Astrocyte (in vitro differentiated cells and primary cell): ENCODE measurements around the gene PALLD. TPM values are rescaled to one million over a fixed set of nuclear protein-coding genes. Genes with fewer than 3 reads are reported as not detected.

Source experiments
- DNase-seq: peaks from one replicate; pipeline ENCODE4 v3.0.0-alpha.2; 2010; ENCODE audit warnings: low read depth
- FAIRE-seq: peaks from 2 replicates; lab custom pipeline; 2011; peaks lifted over from hg19 to GRCh38; lab: Jason Lieb, UNC
- H2AFZ ChIP-seq: 2 replicates; pipeline ENCODE4 v1.6.0; 2012; ENCODE audit warnings: low read depth, low read length, inconsistent platforms
- H3K27ac ChIP-seq: 2 replicates; pipeline ENCODE4 v1.5.1; 2011; ENCODE audit warnings: low read depth, low read length, inconsistent platforms
- H3K27me3 ChIP-seq: 2 replicates; pipeline ENCODE4 v1.6.0; 2011; ENCODE audit warnings: low read length, inconsistent platforms; ENCODE audit not compliant: insufficient read depth
- H3K36me3 ChIP-seq: 2 replicates; pipeline ENCODE4 v1.5.1; 2011; ENCODE audit warnings: low read length, inconsistent platforms; ENCODE audit not compliant: insufficient read depth
- H3K4me1 ChIP-seq: 2 replicates; pipeline ENCODE4 v1.5.1; 2011; ENCODE audit warnings: low read length, inconsistent platforms; ENCODE audit not compliant: insufficient read depth
- H3K4me2 ChIP-seq: 2 replicates; pipeline ENCODE4 v1.6.0; 2012; ENCODE audit warnings: low read length, inconsistent platforms
- H3K4me3 ChIP-seq: 2 replicates; pipeline ENCODE4 v1.5.1; 2011; ENCODE audit warnings: low read depth, mild to moderate bottlenecking, low read length, inconsistent platforms; ENCODE audit not compliant: insufficient read depth
- H3K79me2 ChIP-seq: 2 replicates; pipeline ENCODE4 v1.6.0; 2012; ENCODE audit warnings: mild to moderate bottlenecking, low read length, inconsistent platforms; ENCODE audit not compliant: insufficient read depth
- H3K9ac ChIP-seq: 2 replicates; pipeline ENCODE4 v1.6.0; 2012; ENCODE audit warnings: mild to moderate bottlenecking, low read length, inconsistent platforms
- H3K9me3 ChIP-seq: 2 replicates; pipeline ENCODE4 v1.5.1; 2012; ENCODE audit warnings: low read depth, mild to moderate bottlenecking, low read length, inconsistent platforms; ENCODE audit not compliant: insufficient read depth
- H4K20me1 ChIP-seq: 2 replicates; pipeline ENCODE4 v1.6.0; 2012; ENCODE audit warnings: low read length, inconsistent platforms; ENCODE audit not compliant: insufficient read depth
- H3K27ac Mint-ChIP-seq: one replicate; pipeline ENCODE4 v1.8.0; 2021; ENCODE audit warnings: mild to moderate bottlenecking, mixed read lengths; ENCODE audit not compliant: unreplicated experiment
- H3K27me3 Mint-ChIP-seq: one replicate; pipeline ENCODE4 v1.8.0; 2021; ENCODE audit warnings: low read depth, mixed read lengths; ENCODE audit not compliant: unreplicated experiment
- H3K36me3 Mint-ChIP-seq: one replicate; pipeline ENCODE4 v1.8.0; 2021; ENCODE audit warnings: low read depth, mixed read lengths; ENCODE audit not compliant: unreplicated experiment
- H3K4me1 Mint-ChIP-seq: one replicate; pipeline ENCODE4 v1.8.0; 2021; ENCODE audit warnings: low read depth, mixed read lengths; ENCODE audit not compliant: unreplicated experiment
- H3K4me3 Mint-ChIP-seq: one replicate; pipeline ENCODE4 v1.8.0; 2021; ENCODE audit warnings: mild to moderate bottlenecking, moderate library complexity, mixed read lengths; ENCODE audit not compliant: unreplicated experiment
- H3K9me3 Mint-ChIP-seq: one replicate; pipeline ENCODE4 v1.8.0; 2021; ENCODE audit warnings: mild to moderate bottlenecking, mixed read lengths; ENCODE audit not compliant: unreplicated experiment
- EZH2 ChIP-seq: IDR thresholded peaks from 2 replicates; pipeline ENCODE4 v1.6.1; 2012; ENCODE audit warnings: mild to moderate bottlenecking, low read length, inconsistent platforms; ENCODE audit not compliant: insufficient read depth
- total RNA-seq: library from RNA; stranded (reverse); gene quantifications from 2 replicates; pipeline ENCODE4 v1.2.1, GENCODE V29; 2021
- TF ChIP-seq, protein P1 (sequence below): IDR thresholded peaks from 2 replicates; pipeline ENCODE4 v1.5.1; 2011; ENCODE audit warnings: low read depth, mild to moderate bottlenecking, inconsistent platforms, low read length, moderate library complexity; ENCODE audit not compliant: insufficient read depth

The PALLD gene
- total RNA-seq, 1 donor from 2014 or later: 498 TPM

DNA sequence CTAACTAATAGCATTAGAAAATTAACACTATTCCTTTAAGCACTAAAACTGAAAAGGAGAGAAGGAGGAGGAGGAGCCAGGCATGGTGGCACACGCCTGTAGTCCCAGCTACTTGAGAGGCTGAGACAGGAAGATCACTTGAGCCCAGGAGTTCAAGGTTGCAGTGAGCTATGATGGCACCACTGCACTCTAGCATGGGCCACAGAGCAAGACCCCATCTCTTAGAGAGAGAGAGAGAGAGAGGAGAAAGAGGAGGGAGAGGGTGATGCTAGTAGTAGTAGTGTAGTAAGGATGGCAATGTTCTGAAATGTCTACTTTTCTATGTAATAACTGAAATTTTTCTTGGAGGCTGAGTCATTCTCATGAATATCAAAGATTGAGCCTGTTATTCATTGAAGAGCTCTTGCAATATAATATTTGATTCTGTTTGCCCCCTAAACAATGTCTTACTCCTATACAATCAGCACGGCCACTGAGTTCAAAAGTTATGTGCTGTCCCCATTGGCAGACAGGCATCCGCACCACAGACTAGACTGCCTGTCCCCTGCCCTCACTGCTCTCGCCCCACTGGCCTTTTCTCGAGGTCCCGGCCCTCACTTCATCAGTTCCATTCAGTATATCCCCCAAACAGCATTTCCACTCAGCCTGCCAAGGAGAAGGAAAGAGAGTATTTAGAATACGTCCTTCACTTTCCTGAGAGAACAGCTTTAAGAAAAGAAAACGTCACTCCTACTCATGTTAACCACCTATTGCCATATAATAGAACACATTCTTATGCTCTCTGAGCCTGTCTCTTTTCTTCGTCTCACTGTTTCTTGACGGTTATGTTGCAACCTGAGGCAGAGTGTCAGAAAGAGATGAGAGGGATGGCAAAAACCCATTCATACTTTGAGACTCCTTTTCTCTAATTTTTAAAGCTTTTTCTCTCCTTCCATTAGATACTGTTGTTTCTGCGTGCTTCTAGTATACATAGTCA is 238.1 kb downstream of the PALLD start:
- Mint-ChIP-seq H3K27ac (peak overlapping the region; percentile 70), H3K4me3 (peak overlapping the region; percentile 8), H3K36me3 (peaks cover 32% of the 10 kb centered on the region), H3K27me3 (no peaks in the 10 kb centered on the region), H3K4me1 (peaks cover 76% of the 10 kb centered on the region), H3K9me3 (no peaks in the 10 kb centered on the region)
- no peak for DNase-seq
- Histone ChIP-seq H3K9ac (no peak overlapping the region), H3K4me2 (no peak overlapping the region), H3K27ac (peak overlapping the region; percentile 0), H2AFZ (no peak overlapping the region), H3K4me3 (no peak overlapping the region), H3K27me3 (no peaks in the 10 kb centered on the region), H4K20me1 (peaks cover 3% of the 10 kb centered on the region), H3K79me2 (peaks cover 18% of the 10 kb centered on the region), H3K9me3 (no peaks in the 10 kb centered on the region), H3K4me1 (peaks cover 18% of the 10 kb centered on the region), H3K36me3 (peaks cover 2% of the 10 kb centered on the region)
- TF ChIP-seq, protein P1, sequence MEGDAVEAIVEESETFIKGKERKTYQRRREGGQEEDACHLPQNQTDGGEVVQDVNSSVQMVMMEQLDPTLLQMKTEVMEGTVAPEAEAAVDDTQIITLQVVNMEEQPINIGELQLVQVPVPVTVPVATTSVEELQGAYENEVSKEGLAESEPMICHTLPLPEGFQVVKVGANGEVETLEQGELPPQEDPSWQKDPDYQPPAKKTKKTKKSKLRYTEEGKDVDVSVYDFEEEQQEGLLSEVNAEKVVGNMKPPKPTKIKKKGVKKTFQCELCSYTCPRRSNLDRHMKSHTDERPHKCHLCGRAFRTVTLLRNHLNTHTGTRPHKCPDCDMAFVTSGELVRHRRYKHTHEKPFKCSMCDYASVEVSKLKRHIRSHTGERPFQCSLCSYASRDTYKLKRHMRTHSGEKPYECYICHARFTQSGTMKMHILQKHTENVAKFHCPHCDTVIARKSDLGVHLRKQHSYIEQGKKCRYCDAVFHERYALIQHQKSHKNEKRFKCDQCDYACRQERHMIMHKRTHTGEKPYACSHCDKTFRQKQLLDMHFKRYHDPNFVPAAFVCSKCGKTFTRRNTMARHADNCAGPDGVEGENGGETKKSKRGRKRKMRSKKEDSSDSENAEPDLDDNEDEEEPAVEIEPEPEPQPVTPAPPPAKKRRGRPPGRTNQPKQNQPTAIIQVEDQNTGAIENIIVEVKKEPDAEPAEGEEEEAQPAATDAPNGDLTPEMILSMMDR: no peak
- TF ChIP-seq EZH2: no peak
- FAIRE-seq: no peak

- H3K9ac ChIP-seq: no peak overlapping the region
- Mint-ChIP-seq H3K4me3 (no peak overlapping the region), H3K9me3 (no peaks in the 10 kb centered on the region), H3K4me1 (peaks cover 75% of the 10 kb centered on the region), H3K36me3 (peaks cover 27% of the 10 kb centered on the region), H3K27me3 (no peaks in the 10 kb centered on the region), H3K27ac (peak overlapping the region; percentile 70)
- no peak overlapping the region for H2AFZ ChIP-seq
- peaks cover 16% of the 10 kb centered on the region for H3K4me1 ChIP-seq
- H3K27ac ChIP-seq: no peak overlapping the region
- H3K27me3 ChIP-seq: no peaks in the 10 kb centered on the region
- peaks cover 13% of the 10 kb centered on the region for H3K79me2 ChIP-seq
- H3K36me3 ChIP-seq: no peaks in the 10 kb centered on the region
- FAIRE-seq (no peak), DNase-seq (no peak)
- H3K4me2 ChIP-seq: no peak overlapping the region
- TF ChIP-seq, protein P1: no peak
- TF ChIP-seq EZH2: no peak
- H4K20me1 ChIP-seq: peaks cover 3% of the 10 kb centered on the region
- no peaks in the 10 kb centered on the region for H3K9me3 ChIP-seq
- no peak overlapping the region for H3K4me3 ChIP-seq
Measured at GRCh38 chr4:168735735-168736134, 238.9 kb downstream of the PALLD start.
